ENCODE results near the gene URM1. TPM values are rescaled to one million over a fixed set of nuclear protein-coding genes. Genes with fewer than 3 reads are reported as not detected.

URM1 gene
- total RNA-seq, 6 donors from 2014 or later, result 11.1 to 57.9 (median 28.7) TPM

GRCh38 chr9:128340691-128341434 lies 30.3 kb upstream of the URM1 start:
- Histone ChIP-seq H3K27me3 (no peaks in the 10 kb centered on the region), H3K36me3 (peaks cover 0 to 33% (median 26%) of the 10 kb centered on the region in 4 donors), H3K9me3 (no peaks in the 10 kb centered on the region), H3K4me1 (peaks cover 4 to 19% (median 12%) of the 10 kb centered on the region in 4 donors), H3K4me3 (peak overlapping the region; percentile 73 to 93 (median 90)), H3K27ac (peak overlapping the region; percentile 69 to 89 (median 80))
- 0 to 1% methylated on average over 3 to 8 of the region's 48 CpGs for WGBS, 2 donors
- TF ChIP-seq POLR2A (IDR thresholded peaks at IDR 0.05) (no peak), POLR2AphosphoS5 (IDR thresholded peaks at IDR 0.05) (no peak), CTCF (IDR thresholded peaks at IDR 0.05) (no peak), EP300 (IDR thresholded peaks at IDR 0.05) (no peak)
- ATAC-seq (ENCODE audit: low FRiP score in 2 of 2) (peak; percentile 3 to 11), DNase-seq (no peak)

- Histone ChIP-seq H3K27ac (peak overlapping the region in 1 of 4 donors; percentile 89), H3K4me3 (peak overlapping the region; percentile 73 to 93 (median 90)), H3K4me1 (peaks cover 4 to 19% (median 12%) of the 10 kb centered on the region in 4 donors), H3K27me3 (no peaks in the 10 kb centered on the region), H3K9me3 (no peaks in the 10 kb centered on the region), H3K36me3 (peaks cover 0 to 39% (median 31%) of the 10 kb centered on the region in 4 donors)
- DNase-seq (peak in 1 of 2 donors; percentile 74), ATAC-seq (ENCODE audit: low FRiP score in 2 of 2) (peak; percentile 75 to 82)
- WGBS, 2 donors, result 26 to 65% methylated on average over 6 to 13 of the region's 13 CpGs
- peak; percentile 44 to 72 (median 64) for TF ChIP-seq CTCF (IDR thresholded peaks at IDR 0.05)
- no peak for TF ChIP-seq EP300 (IDR thresholded peaks at IDR 0.05)
Observed at GRCh38 chr9:128341435-128341849, 29.7 kb upstream of the URM1 start.

GRCh38 chr9:128342971-128343680 lies 28.0 kb upstream of the URM1 start:
- 93 to 94% methylated on average over 2 to 7 of the region's 8 CpGs for WGBS, 2 donors
- TF ChIP-seq EP300 (IDR thresholded peaks at IDR 0.05), result no peak
- no peak for TF ChIP-seq POLR2AphosphoS5 (IDR thresholded peaks at IDR 0.05)
- TF ChIP-seq CTCF (IDR thresholded peaks at IDR 0.05), result no peak
- no peak for TF ChIP-seq POLR2A (IDR thresholded peaks at IDR 0.05)
- Histone ChIP-seq H3K27ac (no peak overlapping the region), H3K4me1 (peaks cover 4 to 19% (median 12%) of the 10 kb centered on the region in 4 donors), H3K4me3 (no peak overlapping the region), H3K36me3 (peaks cover 0 to 53% (median 44%) of the 10 kb centered on the region in 4 donors), H3K27me3 (no peaks in the 10 kb centered on the region), H3K9me3 (no peaks in the 10 kb centered on the region)
- ATAC-seq (ENCODE audit: low FRiP score in 2 of 2), result no peak
- DNase-seq, result no peak

GRCh38 chr9:128343855-128344254 lies 27.3 kb upstream of the URM1 start:
- Histone ChIP-seq H3K36me3 (peaks cover 0 to 60% (median 51%) of the 10 kb centered on the region in 4 donors), H3K27me3 (no peaks in the 10 kb centered on the region), H3K4me3 (no peak overlapping the region), H3K9me3 (no peaks in the 10 kb centered on the region), H3K4me1 (peaks cover 4 to 19% (median 12%) of the 10 kb centered on the region in 4 donors), H3K27ac (no peak overlapping the region)
- no peak for DNase-seq
- TF ChIP-seq POLR2AphosphoS5 (IDR thresholded peaks at IDR 0.05) (no peak), CTCF (IDR thresholded peaks at IDR 0.05) (no peak), POLR2A (IDR thresholded peaks at IDR 0.05) (no peak), EP300 (IDR thresholded peaks at IDR 0.05) (no peak)
- ATAC-seq (ENCODE audit: low FRiP score in 2 of 2), result no peak
- 91% methylated on average over 4 of the region's 4 CpGs for WGBS, 2 donors

All from upper lobe of left lung (tissue), 6 donors.